ENCODE data around the gene PCAT7.
"Not testable (repeated sequence)": the region's sequence is repeated elsewhere in the genome, so short reads cannot be mapped to it uniquely, and the experiment has no call there.

The PCAT7 gene

DNA sequence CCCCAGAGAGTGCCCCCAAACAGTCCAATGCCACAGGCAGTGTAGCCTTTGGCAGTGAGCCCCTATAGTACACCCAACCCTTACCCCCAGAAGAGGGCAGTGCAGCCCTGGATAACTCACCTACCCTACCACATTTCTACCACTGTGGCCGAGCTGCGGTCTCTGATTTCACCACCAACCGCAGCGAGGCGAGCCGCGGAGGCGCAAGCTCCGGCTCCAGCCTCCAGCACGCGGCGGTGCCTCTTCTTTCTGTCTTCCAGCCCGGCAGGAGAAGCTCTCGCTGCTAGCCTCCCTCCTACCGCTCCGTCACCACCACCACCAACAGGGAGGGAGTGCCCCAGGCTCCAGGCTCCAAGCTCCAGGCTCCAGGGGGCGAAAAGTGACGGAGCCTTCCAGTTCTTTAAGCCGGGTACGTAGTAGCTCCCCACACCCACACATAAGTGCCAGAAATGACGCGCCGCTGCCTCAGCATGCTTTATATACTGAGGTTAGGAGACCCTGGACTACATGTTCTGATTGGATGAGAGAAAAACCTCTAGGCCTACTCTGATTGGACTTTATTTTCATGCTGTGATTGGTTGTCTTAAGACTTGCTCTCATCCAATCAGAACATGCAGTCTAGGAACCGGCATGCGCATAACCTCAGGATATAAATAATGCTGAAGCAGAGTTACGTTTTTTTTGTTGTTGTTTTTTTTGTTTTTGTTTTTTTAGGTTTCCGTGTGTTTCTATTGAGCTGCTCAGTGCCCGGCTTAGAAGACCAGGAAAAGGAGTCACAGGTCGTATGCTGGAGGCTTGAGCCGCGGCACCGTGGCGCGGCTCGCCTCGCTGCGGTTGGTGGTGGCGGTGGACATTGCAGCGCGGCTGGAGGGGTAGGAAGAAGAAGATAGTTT, at the start of gene PCAT7:
PCAT7 (plus strand) TSS at position 645 of the 893 bp plus-strand sequence.
- peak; percentile 19 for DNase-seq (ENCODE audit: low read depth)

DNA sequence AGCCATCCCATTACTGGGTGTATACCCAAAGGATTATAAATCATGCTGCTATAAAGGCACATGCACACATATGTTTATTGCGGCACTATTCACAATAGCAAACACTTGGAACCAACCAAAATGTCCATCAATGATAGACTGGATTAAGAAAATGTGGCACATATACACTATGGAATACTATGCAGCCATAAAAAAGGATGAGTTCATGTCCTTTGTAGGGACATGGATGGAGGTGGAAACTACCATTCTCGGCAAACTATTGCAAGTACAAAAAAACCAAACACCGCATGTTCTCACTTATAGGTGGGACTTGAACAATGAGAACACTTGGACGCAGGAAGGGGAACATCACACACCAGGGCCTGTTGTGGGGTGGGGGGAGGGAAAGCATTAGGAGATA, 48.5 kb upstream of the PCAT7 start:
- DNase-seq (ENCODE audit: low read depth): not testable (repeated sequence)

DNA sequence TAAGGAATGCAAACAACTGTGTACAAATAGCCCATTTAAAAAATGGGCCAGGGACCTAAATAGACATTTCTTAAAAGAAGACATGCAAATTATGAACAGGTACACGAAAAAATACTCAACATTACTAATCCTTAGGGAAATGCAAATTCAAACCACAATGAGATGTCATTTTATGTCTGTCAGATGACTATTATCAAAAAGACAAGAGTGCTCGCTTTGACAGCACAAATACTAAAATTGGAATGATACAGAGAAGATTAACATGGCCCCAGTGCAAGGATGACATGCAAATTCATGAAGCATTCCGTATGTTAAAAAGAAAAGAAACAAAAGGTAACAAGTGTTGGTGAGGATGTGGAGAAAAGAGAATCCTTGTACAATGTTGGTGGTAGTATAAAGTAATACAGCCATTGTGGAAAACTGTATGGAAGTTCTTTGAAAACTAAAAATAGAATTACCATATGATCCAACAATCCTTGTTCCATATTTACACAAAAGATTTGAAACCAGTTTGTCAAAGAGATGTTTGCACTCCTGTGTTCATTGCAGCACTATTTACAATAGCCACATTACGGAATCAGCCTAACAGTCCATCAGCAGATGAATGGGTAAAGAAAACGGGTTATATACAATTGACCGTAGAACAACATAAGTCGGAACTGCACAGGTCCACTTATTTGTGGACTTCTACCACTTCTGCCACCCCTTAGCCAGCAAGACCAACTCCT, 47.2 kb upstream of the PCAT7 start:
- no peak for DNase-seq (ENCODE audit: low read depth)

DNA sequence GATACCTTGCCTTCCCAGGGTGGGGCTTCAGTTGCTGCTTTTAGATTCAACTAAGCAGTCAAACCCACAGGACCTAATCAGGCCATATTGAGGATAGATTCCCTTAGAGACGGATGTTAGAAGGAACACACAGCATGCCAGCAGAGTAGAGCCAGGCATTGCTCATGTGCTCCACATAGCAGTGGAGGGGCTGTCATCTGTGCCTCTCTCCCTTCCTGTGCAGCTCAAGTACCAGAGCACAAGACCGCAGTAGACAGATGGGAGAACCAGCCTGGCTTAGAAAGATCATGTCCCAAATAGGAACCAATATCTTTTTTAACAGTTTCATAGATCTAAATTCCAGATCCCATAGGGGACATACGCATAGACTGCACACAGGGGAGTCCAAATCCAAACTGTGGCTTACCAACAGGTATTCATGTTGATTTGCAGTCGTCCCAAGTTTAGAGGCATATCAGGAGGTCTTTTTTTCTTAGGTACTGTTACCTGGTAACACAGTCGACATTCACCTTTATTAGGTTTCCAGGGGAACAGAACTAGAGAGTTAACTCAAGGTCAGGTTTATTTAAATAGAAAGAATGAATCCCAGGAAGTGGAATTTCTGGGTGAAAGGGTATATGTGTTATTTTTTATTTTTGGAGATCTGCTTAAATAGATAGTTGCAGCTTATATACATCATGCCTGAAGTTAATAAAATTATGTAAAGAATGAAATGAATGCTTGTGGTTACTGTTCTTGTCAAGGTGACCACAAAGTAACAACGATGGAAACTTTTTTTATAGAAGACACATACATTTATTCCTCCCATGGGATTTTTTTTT, 43.5 kb upstream of the PCAT7 start:
- DNase-seq (ENCODE audit: low read depth): peak; percentile 2

DNA sequence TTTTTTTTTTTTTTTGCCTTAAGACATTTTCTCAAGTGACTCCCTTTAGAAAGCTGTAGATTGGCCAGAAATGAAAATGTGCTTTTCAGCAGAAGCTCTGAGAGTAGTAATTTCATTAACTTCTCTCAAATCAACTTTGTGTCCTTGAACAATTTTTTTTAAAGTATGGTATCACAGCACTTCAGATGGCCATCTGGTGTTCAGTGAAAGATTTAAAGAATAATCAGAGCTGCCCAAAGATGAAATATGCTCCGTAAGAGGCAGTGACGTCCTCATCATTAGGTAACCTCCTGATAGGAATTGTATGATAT, 43.0 kb upstream of the PCAT7 start:
- DNase-seq (ENCODE audit: low read depth): no peak

DNA sequence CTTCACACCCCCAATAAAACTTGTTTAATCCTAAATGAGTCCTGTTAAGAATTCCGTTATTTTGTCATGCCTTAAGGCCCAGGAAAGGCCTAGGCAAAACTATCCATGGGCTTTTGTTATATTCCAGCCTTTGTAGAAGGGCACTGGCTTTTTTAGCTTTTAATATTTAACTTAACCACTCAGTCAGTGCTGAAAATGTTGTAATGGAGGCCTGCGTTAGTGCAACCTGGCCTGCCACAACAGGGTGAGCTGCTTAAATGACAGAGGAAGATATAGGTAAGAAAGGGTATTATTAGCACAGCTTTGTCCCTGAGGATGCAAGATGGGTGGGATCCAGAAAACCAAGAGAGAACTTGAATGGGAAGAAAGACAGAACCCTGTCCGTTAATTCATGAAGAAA, 40.2 kb upstream of the PCAT7 start:
- no peak for DNase-seq (ENCODE audit: low read depth)

DNA sequence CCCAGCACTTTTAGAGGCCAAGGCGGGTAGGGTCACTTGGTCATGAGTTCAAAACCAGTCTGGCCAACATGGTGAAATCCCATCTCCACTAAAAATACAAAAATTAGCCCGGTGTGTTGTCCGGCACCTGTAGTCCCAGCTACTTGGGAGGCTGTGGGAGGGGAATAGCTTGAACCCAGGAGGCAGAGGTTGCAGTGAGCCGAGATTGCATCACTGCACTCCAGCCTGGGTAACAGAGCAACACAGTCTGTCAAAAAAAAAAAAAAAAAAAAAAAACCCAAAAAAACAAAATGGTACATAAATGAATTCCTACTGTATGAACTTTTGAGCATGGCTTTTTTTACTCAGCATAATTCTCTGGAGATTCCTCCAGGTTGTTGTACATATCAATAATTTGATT, 37.6 kb upstream of the PCAT7 start:
- no peak for DNase-seq (ENCODE audit: low read depth)

DNA sequence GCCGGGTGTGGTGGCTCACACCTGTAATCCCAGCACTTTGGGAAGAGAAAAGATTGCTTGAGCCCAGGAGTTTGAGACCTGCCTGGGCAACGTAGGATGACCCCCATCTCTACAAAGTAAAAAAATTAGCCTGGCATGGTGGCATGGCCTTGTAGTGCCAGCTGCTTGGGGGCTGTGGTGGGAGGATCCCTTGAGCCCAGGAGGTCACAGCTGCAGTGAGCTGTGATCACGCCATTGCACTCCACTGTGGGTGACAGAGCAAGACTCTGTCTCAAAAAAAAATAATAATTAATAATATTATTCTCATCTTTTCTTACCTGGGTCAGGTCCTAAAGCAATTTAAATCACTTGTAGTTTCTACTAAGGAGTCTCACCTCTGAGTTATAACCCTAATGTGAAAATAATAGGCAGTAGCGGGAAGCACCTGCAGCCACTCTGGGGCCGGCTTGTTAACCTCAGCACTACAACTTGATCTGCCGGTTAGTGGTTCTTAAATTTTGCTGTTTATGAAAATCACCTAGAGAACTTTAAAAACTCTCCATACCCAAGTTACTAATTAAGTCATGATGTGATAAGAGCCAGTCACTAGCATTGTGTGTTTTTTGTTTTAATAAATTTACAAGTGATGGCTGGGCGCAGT, 29.4 kb upstream of the PCAT7 start:
- no peak for DNase-seq (ENCODE audit: low read depth)

DNA sequence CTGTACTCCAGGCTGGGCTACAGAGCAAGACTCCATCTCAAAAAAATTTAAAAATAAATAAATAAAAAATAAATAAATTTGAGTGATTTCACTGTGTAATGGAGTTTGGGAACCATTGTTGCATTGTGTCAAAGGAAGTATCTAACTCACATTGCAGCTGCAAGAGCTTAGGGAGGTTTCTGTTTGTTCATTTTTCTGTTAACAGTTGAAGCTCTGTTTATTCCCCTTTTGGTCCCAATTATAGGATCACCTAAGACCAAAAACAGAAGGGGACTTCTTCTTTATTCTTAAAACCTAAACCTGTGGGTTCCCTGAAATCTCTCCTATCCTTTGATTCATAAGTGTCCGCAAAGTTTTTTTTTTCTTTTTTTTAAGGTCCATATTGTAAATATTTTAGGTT, 28.6 kb upstream of the PCAT7 start:
- DNase-seq (ENCODE audit: low read depth): no peak

DNA sequence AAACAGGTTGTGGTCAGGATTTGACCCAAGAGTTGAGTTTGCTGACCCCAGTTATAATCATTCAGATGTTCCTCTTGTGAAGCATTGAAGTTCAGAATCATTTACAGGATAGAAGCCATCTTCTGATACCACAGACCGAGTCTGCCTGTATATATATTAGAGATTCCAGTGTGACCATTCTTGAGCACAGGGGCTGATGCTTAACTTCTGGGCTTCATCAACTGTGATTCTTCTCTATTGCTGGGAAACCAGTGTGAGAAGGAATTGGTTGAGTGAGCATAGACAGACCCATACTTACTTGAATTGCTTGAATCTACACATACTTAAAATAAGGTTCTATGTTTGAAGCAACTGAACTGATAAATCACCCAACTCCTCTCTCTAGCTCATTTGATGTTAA, 27.9 kb upstream of the PCAT7 start:
- DNase-seq (ENCODE audit: low read depth): no peak

DNA sequence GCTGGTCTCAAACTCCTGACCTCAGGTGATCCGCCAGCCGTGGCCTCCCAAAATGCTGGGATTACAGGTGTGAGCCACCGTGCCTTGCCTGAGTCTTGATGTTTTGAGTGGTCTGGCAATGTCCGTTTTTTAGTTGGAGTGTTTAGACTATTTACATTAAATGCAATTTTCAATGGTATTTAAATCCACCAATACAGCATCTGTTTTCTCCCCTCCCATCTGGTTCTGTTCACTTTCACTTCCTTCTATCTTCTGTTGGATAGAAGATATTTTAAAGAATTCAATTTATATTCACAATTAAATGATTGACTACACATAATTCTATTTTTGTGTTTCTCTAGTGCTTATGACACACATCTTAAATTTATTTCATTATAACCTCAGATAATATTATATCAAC, 26.0 kb upstream of the PCAT7 start:
- no peak for DNase-seq (ENCODE audit: low read depth)

DNA sequence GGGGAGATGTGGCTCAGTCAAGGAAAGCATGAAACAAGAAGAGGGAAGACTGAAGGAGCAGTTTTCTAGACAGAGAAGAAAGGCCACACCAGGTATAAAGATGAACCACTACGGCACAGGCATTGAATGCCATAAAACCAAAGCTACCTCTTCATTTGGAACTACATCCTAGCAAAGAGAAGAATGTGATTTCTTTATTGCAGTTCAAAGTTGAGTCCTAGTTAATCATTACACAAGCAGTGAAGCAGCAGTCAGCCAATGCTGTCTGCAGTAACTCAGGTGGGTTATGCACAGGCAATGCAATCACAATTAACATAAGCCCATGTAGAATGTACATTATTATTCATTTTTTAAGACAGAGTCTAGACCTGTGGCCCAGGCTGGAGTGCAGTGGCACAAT, 21.7 kb upstream of the PCAT7 start:
- DNase-seq (ENCODE audit: low read depth): no peak

DNA sequence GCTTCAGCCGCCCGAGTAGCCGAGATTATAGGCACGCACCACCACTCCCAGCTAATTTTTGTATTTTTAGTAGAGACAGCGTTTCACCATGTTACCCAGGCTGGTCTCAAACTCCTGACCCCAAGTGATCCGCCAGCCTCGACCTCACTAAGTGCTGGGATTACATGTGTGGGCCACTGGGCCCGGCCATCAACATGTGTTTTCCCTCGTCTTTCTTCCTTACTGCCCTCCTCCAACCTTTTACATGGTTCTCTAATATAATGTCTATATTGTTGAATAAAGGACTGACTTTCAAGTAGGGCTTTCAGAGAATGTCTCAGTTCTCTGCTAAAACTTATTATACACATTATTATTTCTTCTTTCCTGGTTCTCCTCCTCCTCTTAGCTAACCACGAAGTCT, 21.3 kb upstream of the PCAT7 start:
- no peak for DNase-seq (ENCODE audit: low read depth)

DNA sequence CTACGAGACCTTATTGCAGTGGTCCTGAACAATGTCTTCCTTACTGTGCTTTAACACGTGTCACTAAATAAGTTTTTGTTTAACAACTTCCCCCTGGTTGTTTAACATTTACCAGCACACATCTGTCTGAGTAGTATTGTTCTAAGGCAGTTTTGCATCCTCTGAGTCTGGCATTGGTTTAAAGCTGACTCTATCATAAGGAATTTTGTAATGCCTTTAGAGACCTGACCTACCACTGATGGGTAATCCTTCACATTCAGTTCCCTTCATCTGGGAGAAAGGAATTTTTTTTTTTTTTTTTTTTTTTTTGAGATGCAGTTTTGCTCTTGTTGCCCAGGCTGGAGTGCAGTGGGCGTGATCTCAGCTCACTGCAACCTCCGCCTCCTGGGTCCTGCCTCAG, 20.0 kb upstream of the PCAT7 start:
- DNase-seq (ENCODE audit: low read depth): peak; percentile 5

DNA sequence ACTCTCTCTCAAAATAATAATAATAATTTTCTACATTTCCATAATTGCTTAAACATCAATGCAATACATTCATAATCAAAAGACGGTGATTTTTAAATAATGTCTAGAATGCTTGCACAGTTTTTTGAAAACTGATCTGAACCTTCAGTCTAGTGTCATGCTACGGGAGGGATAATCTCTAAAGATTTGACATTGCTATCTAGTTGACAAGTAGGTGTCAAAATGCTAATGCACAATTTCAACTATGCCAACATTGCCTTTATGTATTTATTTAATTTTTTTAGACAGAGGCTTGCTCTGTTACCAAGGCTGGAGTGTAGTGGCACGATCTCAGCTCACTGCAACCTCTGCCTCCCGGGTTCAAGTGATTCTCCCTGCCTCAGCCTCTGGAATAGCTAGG, 16.0 kb upstream of the PCAT7 start:
- DNase-seq (ENCODE audit: low read depth): no peak

DNA sequence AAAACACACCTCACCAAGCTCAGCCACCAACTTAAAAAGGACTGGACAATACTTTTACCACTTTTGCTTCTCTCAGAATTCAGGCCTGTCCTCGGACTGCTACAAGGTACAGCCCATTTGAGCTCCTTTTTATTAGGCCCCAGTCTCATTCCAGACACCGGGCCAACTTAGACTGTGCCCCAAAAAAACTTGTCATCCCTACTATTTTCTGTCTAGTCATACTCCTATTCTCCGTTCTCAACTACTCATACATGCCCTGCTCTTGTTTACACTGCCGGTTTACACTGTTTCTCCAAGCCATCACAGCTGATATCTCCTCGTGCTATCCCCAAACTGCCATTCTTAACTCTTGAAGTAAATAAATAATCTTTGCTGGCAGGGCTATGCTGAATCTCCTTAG, 10.5 kb upstream of the PCAT7 start:
- DNase-seq (ENCODE audit: low read depth): not testable (repeated sequence)

DNA sequence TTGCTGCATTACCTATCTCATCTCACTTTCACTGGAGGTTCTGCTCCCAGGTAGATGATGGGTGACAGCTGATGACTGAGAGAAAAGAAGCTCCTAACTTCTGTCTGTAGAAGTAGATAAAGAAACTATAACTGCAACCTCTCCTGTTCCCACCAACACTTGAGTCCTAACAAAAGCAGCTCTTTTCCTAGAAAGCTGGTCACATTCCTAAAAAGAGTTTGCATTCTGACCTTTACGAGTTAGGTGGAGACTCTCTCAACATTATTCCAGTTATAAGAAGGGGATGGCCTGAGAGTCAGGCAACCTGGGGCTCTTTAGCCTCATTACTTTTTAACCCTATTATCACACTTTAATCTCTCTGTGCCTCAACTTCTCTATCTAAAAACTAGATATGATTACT, 8.9 kb upstream of the PCAT7 start:
- no peak for DNase-seq (ENCODE audit: low read depth)

DNA sequence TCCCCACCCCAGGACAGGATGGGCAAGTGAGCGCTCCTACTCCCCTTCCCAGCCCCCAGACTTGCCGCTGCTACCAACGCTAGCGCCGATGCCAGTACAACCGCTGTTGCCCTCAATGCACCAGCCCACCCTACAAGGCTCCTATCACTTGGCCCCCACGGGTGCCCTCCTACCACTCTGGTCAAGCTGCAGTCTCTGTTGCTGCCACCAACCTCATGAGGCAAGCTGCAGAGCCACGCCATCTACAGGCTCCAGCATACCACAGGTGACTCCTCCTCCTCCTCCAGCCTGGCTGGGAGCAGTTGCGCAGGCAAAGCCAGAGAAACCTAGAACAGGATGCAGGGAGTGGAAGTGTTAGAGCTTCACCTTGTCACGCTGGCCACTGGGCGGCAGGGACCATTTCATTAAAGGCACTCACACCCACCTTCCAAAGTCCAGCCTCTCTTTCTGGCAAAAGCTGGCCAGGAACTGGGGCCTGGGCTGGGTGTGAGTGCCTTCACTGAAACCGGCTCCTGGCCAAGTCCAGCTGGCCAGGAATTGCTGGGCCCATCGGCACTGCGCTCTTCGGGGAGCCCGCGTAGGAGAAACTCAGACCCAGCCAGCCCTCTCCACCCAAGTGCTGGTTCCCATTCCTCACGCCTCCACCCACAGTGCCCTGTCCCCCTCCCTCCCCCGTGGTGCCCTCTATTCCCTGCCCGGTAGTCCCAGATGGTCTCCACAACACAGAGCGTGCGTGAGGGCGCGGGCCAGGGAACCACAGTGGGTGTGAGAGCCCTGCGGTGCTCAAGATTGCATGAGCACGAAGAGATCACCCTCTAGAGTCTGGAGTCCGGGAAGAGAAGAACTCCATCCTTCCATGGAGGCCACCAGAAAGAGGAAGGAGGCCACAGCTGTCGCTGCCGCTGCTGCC, 1.6 kb upstream of the PCAT7 start:
- no peak for DNase-seq (ENCODE audit: low read depth)

DNA sequence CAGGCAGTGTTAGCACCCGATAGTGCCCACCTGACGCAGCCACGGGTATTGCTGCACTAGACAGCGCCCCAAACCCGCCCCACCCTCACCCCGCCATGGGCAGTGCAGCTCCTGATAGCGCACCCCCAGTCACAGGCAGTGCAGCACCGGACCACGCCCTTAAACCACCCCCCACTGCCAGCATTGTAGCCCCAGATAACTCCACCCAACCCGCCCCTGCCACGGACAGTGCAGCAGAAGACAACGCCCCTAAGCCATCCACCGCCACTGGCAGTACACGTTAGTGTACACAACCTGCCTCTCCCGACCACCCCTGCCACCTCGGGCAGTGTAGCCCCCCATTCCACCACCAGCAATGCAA, 825 bp upstream of the PCAT7 start:
- DNase-seq (ENCODE audit: low read depth): no peak

DNA sequence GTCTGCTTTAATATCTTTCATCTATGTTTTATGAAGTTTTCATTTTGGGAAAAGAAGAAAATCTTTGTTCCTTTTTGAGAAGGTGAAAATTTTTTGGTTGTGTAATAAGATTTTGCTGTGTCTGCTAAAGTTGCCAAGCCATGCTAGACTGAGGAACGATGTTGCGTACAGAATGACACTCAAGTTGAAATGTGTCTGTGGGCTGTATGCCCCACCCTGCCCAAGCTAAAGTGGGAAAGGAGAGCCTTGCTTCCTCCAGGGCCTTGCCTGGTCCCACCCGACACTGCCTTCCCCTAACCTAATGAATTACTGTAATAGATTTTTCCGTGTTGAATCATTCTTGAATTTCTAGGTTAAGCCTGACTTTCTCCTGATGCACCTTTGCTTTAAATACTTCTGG, 2.5 kb downstream of the PCAT7 start:
- DNase-seq (ENCODE audit: low read depth): no peak

DNA sequence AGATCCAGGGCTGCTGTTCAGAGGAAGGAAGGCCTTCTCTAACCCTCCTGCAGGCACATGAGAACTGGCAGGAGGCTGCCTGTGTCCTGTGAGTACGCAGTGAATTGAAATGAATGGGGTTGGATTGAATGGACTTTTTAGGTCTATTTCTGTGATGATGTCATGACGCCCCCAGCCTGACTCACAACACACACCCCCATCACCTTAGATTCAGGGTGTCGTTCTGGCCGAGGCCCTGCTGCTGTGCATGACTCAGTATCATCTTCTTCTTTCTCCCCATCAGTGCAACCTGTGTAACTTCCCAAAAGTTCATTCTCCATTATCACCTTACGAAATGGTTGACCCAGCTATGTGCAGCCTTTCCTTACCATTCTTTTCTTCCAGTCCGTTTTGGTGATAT, 5.4 kb downstream of the PCAT7 start:
- DNase-seq (ENCODE audit: low read depth): no peak

All from amniotic epithelial cell (primary cell).